SU-DHL-6 (cell line): ENCODE data around the gene SMOC2.

Experiments used
- H2AFZ ChIP-seq: fragments of 200-600 bp; sonication (generic); 2 replicates; pipeline ENCODE4 v1.6.1; 2014; ENCODE audit warnings: low read depth, mild to moderate bottlenecking, moderate library complexity, mixed read lengths, antibody characterized with exemption, low read length; ENCODE audit not compliant: severe bottlenecking
- H3F3A ChIP-seq: fragments of 200-600 bp; shearing (Covaris generic); 2 replicates; pipeline ENCODE4 v1.6.0; 2016; ENCODE audit warnings: antibody characterized with exemption, mild to moderate bottlenecking; ENCODE audit not compliant: insufficient read depth
- H3K27ac ChIP-seq: fragments of 200-600 bp; sonication (generic); 2 replicates; pipeline ENCODE4 v1.5.1; 2016; ENCODE audit warnings: low read depth, mild to moderate bottlenecking, low read length, moderate library complexity, mixed read lengths
- H3K27me3 ChIP-seq: fragments of 200-600 bp; sonication (generic), shearing (Covaris generic); 2 replicates; pipeline ENCODE4 v1.6.0; 2014; ENCODE audit warnings: mild to moderate bottlenecking, low read length
- H3K36me3 ChIP-seq: fragments of 200-600 bp; sonication (generic); 2 replicates; pipeline ENCODE4 v1.6.1; 2014; ENCODE audit warnings: mild to moderate bottlenecking, low read length, mixed read lengths
- H3K4me2 ChIP-seq: fragments of 300-600, 200-600 bp; shearing (Covaris generic), sonication (generic); 2 replicates; pipeline ENCODE4 v1.6.0; 2014; ENCODE audit warnings: low read length, low read depth, mild to moderate bottlenecking; ENCODE audit not compliant: poor library complexity, severe bottlenecking
- H3K4me3 ChIP-seq: fragments of 200-600 bp; sonication (generic); 2 replicates; pipeline ENCODE4 v1.5.1; 2014; ENCODE audit warnings: antibody characterized with exemption, low read length, mild to moderate bottlenecking, mixed read lengths; ENCODE audit not compliant: insufficient read depth, poor library complexity, severe bottlenecking
- H3K79me2 ChIP-seq: fragments of 200-600 bp; sonication (generic); 2 replicates; pipeline ENCODE4 v1.6.1; 2014; ENCODE audit warnings: mild to moderate bottlenecking, low read length, moderate library complexity; ENCODE audit not compliant: insufficient read depth
- H3K9ac ChIP-seq: fragments of 200-600 bp; sonication (generic); 2 replicates; pipeline ENCODE4 v1.7.0; 2014; ENCODE audit warnings: mild to moderate bottlenecking, low read length
- H3K9me2 ChIP-seq: fragments of 200-600 bp; sonication (generic); replicated peaks from 2 replicates; pipeline ENCODE4 v1.6.1; 2014; ENCODE audit warnings: low read length; ENCODE audit not compliant: insufficient read depth
- H3K9me3 ChIP-seq: fragments of 200-600 bp; sonication (generic); 2 replicates; pipeline ENCODE4 v1.6.1; 2014; ENCODE audit warnings: low read length, mixed read lengths; ENCODE audit not compliant: insufficient read depth
- H4K20me1 ChIP-seq: fragments of 200-600 bp; sonication (generic); 2 replicates; pipeline ENCODE4 v1.6.1; 2014; ENCODE audit warnings: low read depth, mild to moderate bottlenecking, antibody characterized with exemption, low read length, moderate library complexity, mixed read lengths
- CTCF ChIP-seq: fragments of 200-600 bp; sonication (generic); IDR thresholded peaks from one replicate; pipeline ENCODE4 v1.5.1; 2017; ENCODE audit warnings: antibody characterized with exemption, mild to moderate bottlenecking, low read length, moderate library complexity; ENCODE audit not compliant: insufficient read depth, poor library complexity, severe bottlenecking
- EZH2phosphoT487 ChIP-seq: fragments of 200-600 bp; sonication (generic), shearing (Covaris generic); conservative IDR thresholded peaks from 2 replicates; pipeline ENCODE4 v1.6.1; 2018; ENCODE audit warnings: mild to moderate bottlenecking, antibody characterized with exemption, low read length, moderate library complexity, mixed read lengths

The SMOC2 gene

DNA sequence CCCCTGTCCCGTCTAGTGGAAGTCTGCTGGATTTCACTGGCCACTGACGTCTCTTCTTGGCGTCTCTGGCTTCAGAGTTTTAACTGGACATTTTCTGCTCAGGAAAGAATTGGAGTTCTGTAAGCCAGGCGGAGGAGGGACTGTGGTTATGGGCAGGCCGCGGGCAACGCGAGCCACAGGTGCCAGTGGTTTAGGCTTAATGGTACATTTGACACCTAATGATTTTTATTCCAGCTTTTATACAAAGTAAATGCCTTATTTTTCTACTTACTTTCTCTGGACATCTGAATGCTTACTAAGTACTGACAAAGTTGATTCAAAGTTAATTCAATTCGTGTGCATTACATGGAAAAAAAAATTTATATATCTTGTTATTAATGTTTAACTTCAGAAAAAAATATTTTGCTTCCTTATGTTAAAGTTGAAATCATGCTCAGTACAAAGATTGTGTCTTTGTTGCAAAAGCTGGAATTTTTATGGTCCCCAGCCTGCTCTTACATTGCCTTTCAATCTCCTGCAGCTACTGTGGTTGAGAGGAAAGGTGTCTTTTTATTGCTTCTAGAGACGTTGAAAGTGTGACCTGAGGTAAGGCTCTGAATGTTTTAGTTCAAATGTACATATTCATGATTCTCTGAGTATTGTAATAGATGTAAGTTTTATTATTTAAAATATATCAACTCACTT lies 231.0 kb downstream of the SMOC2 start:
- Histone ChIP-seq H3K27me3 (no peaks in the 10 kb centered on the region), H3K79me2 (no peaks in the 10 kb centered on the region), H3K4me3 (no peak overlapping the region), H3K36me3 (no peaks in the 10 kb centered on the region), H3K9me2 (no peaks in the 10 kb centered on the region), H3K27ac (no peak overlapping the region), H3K9ac (no peak overlapping the region), H3K4me2 (no peak overlapping the region), H3K9me3 (no peaks in the 10 kb centered on the region), H4K20me1 (no peaks in the 10 kb centered on the region), H3F3A (no peaks in the 10 kb centered on the region), H2AFZ (no peak overlapping the region)
- TF ChIP-seq EZH2phosphoT487 (no peak), CTCF (no peak)

- Histone ChIP-seq H3K9me2 (no peaks in the 10 kb centered on the region), H3K79me2 (no peaks in the 10 kb centered on the region), H3K9me3 (no peaks in the 10 kb centered on the region), H4K20me1 (no peaks in the 10 kb centered on the region), H3K4me3 (no peak overlapping the region), H3F3A (no peaks in the 10 kb centered on the region), H3K27me3 (no peaks in the 10 kb centered on the region), H2AFZ (no peak overlapping the region), H3K27ac (no peak overlapping the region), H3K9ac (no peak overlapping the region), H3K4me2 (no peak overlapping the region), H3K36me3 (no peaks in the 10 kb centered on the region)
- no peak for TF ChIP-seq CTCF
- TF ChIP-seq EZH2phosphoT487 = no peak
These were observed 233.6 kb downstream of the SMOC2 start for GRCh38 chr6:168674595-168674994.

DNA sequence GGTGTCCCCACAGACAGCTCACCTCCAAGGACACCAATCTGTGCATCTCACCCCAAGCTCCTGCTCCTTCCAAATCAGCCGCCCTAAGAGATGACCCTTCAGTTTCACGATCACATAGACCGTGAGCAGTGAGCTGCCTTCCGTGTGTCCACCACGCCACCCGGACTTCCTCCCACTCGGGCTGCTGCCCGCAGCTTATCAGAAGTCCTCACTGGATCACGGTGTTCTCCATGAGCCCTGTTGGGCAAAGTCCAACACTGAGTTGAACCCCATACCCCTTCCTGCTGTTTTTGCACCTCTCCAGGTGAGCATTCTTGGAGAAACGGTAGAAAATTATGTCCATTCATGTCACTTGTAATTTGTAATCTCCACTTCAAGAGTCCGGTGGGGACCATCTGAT lies 234.4 kb downstream of the SMOC2 start:
- Histone ChIP-seq H3K27me3 (no peaks in the 10 kb centered on the region), H3K27ac (no peak overlapping the region), H3F3A (no peaks in the 10 kb centered on the region), H3K79me2 (no peaks in the 10 kb centered on the region), H4K20me1 (no peaks in the 10 kb centered on the region), H3K4me3 (no peak overlapping the region), H3K9me3 (no peaks in the 10 kb centered on the region), H3K9ac (no peak overlapping the region), H3K36me3 (no peaks in the 10 kb centered on the region), H3K9me2 (no peaks in the 10 kb centered on the region), H2AFZ (no peak overlapping the region), H3K4me2 (no peak overlapping the region)
- TF ChIP-seq CTCF (no peak), EZH2phosphoT487 (no peak)
